PFSK-1 (cell line): Measurements from ENCODE around the gene NDUFA13.

Experiments
- FOXP2 ChIP-seq: optimal IDR thresholded peaks from 2 replicates; pipeline ENCODE3; 2011; ENCODE audit warnings: borderline replicate concordance, control low read depth, inconsistent platforms; ENCODE audit not compliant: insufficient read depth; ENCODE audit errors: extremely low read length, extremely low read depth
- POLR2AphosphoS5 ChIP-seq: IDR thresholded peaks from 2 replicates; pipeline ENCODE4 v1.6.1; 2012; ENCODE audit warnings: low read depth, mild to moderate bottlenecking, control low read depth, low read length, moderate library complexity
- REST ChIP-seq, 2 experiments: IDR thresholded peaks; 2 replicates each; pipeline versions ENCODE4 v1.6.1 to v1.8.0; 2011 to 2012; ENCODE audit warnings: low read depth in 2 of 2, low read length in 2 of 2, control low read depth in 1 of 2, inconsistent platforms in 1 of 2, mild to moderate bottlenecking in 1 of 2, moderate library complexity in 1 of 2; ENCODE audit not compliant: insufficient read depth in 1 of 2
- SIN3A ChIP-seq: IDR thresholded peaks from 2 replicates; pipeline ENCODE4 v1.6.1; 2012; ENCODE audit warnings: mild to moderate bottlenecking, low read length, moderate library complexity, borderline replicate concordance; ENCODE audit not compliant: insufficient read depth
- TAF1 ChIP-seq: IDR thresholded peaks from 2 replicates; pipeline ENCODE4 v1.6.1; 2012; ENCODE audit warnings: low read length, control low read depth, borderline replicate concordance; ENCODE audit not compliant: insufficient read depth

NDUFA13 gene

GRCh38 chr19:19485998-19486290 lies 30.1 kb upstream of the NDUFA13 start:
- no peak for TF ChIP-seq FOXP2
- TF ChIP-seq TAF1 = no peak
- no peak for TF ChIP-seq REST (IDR thresholded peaks at IDR 0.05; ENCODE audit: insufficient read depth in 1 of 2, low read depth in 2 of 2, low read length in 2 of 2)
- no peak for TF ChIP-seq SIN3A
- no peak for TF ChIP-seq POLR2AphosphoS5

GRCh38 chr19:19486343-19487076 lies 29.5 kb upstream of the NDUFA13 start:
- TF ChIP-seq POLR2AphosphoS5 (no peak), SIN3A (no peak), REST (IDR thresholded peaks at IDR 0.05; ENCODE audit: insufficient read depth in 1 of 2, low read depth in 2 of 2, low read length in 2 of 2) (no peak), FOXP2 (no peak), TAF1 (no peak)

- TF ChIP-seq FOXP2 = no peak
- no peak for TF ChIP-seq POLR2AphosphoS5
- TF ChIP-seq TAF1 = no peak
- no peak for TF ChIP-seq REST (IDR thresholded peaks at IDR 0.05; ENCODE audit: insufficient read depth in 1 of 2, low read depth in 2 of 2, low read length in 2 of 2)
- no peak for TF ChIP-seq SIN3A
Observed at GRCh38 chr19:19487077-19487949, 28.7 kb upstream of the NDUFA13 start.

GRCh38 chr19:19487950-19488874 lies 27.8 kb upstream of the NDUFA13 start:
- no peak for TF ChIP-seq FOXP2
- no peak for TF ChIP-seq POLR2AphosphoS5
- TF ChIP-seq REST (IDR thresholded peaks at IDR 0.05; ENCODE audit: insufficient read depth in 1 of 2, low read depth in 2 of 2, low read length in 2 of 2) = no peak
- TF ChIP-seq TAF1 = no peak
- TF ChIP-seq SIN3A = no peak
